PFSK-1 (cell line): Measurements from ENCODE around the gene CMYA5.

Experiments
- FOXP2 ChIP-seq: optimal IDR thresholded peaks from 2 replicates; pipeline ENCODE3; 2011; ENCODE audit warnings: borderline replicate concordance, control low read depth, inconsistent platforms; ENCODE audit not compliant: insufficient read depth; ENCODE audit errors: extremely low read length, extremely low read depth
- POLR2AphosphoS5 ChIP-seq: IDR thresholded peaks from 2 replicates; pipeline ENCODE4 v1.6.1; 2012; ENCODE audit warnings: low read depth, mild to moderate bottlenecking, control low read depth, low read length, moderate library complexity
- SIN3A ChIP-seq: IDR thresholded peaks from 2 replicates; pipeline ENCODE4 v1.6.1; 2012; ENCODE audit warnings: mild to moderate bottlenecking, low read length, moderate library complexity, borderline replicate concordance; ENCODE audit not compliant: insufficient read depth
- TAF1 ChIP-seq: IDR thresholded peaks from 2 replicates; pipeline ENCODE4 v1.6.1; 2012; ENCODE audit warnings: low read length, control low read depth, borderline replicate concordance; ENCODE audit not compliant: insufficient read depth
- TF ChIP-seq, protein P1 (sequence below), 2 experiments: IDR thresholded peaks; 2 replicates each; pipeline versions ENCODE4 v1.6.1 to v1.8.0; 2011 to 2012; ENCODE audit warnings: low read depth in 2 of 2, low read length in 2 of 2, control low read depth in 1 of 2, inconsistent platforms in 1 of 2, mild to moderate bottlenecking in 1 of 2, moderate library complexity in 1 of 2; ENCODE audit not compliant: insufficient read depth in 1 of 2

Gene CMYA5

GRCh38 chr5:79736528-79737514 is 47.2 kb downstream of the CMYA5 start:
- no peak for TF ChIP-seq POLR2AphosphoS5
- TF ChIP-seq TAF1, result no peak
- TF ChIP-seq, protein P1, sequence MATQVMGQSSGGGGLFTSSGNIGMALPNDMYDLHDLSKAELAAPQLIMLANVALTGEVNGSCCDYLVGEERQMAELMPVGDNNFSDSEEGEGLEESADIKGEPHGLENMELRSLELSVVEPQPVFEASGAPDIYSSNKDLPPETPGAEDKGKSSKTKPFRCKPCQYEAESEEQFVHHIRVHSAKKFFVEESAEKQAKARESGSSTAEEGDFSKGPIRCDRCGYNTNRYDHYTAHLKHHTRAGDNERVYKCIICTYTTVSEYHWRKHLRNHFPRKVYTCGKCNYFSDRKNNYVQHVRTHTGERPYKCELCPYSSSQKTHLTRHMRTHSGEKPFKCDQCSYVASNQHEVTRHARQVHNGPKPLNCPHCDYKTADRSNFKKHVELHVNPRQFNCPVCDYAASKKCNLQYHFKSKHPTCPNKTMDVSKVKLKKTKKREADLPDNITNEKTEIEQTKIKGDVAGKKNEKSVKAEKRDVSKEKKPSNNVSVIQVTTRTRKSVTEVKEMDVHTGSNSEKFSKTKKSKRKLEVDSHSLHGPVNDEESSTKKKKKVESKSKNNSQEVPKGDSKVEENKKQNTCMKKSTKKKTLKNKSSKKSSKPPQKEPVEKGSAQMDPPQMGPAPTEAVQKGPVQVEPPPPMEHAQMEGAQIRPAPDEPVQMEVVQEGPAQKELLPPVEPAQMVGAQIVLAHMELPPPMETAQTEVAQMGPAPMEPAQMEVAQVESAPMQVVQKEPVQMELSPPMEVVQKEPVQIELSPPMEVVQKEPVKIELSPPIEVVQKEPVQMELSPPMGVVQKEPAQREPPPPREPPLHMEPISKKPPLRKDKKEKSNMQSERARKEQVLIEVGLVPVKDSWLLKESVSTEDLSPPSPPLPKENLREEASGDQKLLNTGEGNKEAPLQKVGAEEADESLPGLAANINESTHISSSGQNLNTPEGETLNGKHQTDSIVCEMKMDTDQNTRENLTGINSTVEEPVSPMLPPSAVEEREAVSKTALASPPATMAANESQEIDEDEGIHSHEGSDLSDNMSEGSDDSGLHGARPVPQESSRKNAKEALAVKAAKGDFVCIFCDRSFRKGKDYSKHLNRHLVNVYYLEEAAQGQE (IDR thresholded peaks at IDR 0.05; ENCODE audit: insufficient read depth in 1 of 2, low read depth in 2 of 2, low read length in 2 of 2), result no peak
- TF ChIP-seq SIN3A, result no peak
- TF ChIP-seq FOXP2, result no peak

- TF ChIP-seq SIN3A (no peak), TAF1 (no peak), POLR2AphosphoS5 (no peak), FOXP2 (no peak)
- TF ChIP-seq, protein P1 (IDR thresholded peaks at IDR 0.05; ENCODE audit: insufficient read depth in 1 of 2, low read depth in 2 of 2, low read length in 2 of 2), result no peak
Observed at GRCh38 chr5:79738349-79738748, 48.7 kb downstream of the CMYA5 start.

GRCh38 chr5:79742549-79743136 is 53.0 kb downstream of the CMYA5 start:
- TF ChIP-seq TAF1 (no peak), FOXP2 (no peak), SIN3A (no peak), POLR2AphosphoS5 (no peak)
- TF ChIP-seq, protein P1 (IDR thresholded peaks at IDR 0.05; ENCODE audit: insufficient read depth in 1 of 2, low read depth in 2 of 2, low read length in 2 of 2), result no peak

GRCh38 chr5:79743846-79744605 is 54.4 kb downstream of the CMYA5 start:
- TF ChIP-seq, protein P1 (IDR thresholded peaks at IDR 0.05; ENCODE audit: insufficient read depth in 1 of 2, low read depth in 2 of 2, low read length in 2 of 2), result no peak
- TF ChIP-seq POLR2AphosphoS5, result no peak
- TF ChIP-seq SIN3A, result no peak
- no peak for TF ChIP-seq TAF1
- no peak for TF ChIP-seq FOXP2
